GM20431 (cell line): ENCODE data around the gene STK32C.

Experiments
- in situ Hi-C: fragments of 300-500 bp; cut with MseI, MboI; formaldehyde crosslinking; loops from one replicate; pipeline ENCODE4 v1.15.0; 2020; ENCODE audit warnings: low sequenced_read_pairs; ENCODE audit not compliant: unreplicated experiment

Gene STK32C

DNA sequence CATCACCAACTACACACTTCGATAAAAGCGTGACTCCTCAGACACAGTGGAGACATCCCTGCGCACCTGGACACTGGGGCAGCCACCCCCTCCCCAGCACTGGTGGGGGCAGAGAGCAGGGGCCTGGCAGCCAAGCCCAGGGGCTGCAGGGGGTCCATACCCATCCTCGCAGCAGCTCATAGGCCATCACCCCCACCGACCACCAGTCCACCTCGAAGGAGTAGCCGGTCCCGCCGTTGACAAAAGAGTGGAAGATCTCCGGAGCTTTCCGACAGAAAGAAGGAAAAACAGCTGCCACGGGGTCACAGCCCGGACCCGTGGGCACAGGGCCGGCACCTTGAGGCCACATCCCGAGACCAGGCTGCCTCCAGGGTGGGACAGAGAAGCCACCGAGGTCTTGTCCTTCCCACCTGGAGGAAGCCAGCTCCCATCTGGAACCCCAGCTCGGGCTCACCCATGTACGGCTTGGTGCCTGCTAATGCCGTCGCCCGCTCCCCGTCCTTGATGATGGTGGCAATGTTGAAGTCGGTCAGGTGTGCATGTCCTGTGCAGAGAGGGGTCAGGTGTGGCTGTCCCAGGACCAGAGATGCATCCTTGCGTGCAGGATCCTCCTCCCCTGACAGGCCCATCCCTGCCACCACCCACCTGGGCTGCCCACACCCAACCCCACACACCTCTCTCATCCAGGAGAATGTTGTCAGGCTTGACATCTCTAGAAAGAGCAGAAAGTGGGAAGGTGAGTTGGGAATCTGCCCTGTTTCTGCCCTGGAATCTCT, 82.5 kb downstream of the STK32C start:
- in situ Hi-C loops: loop anchor here (10.0 kb wide), 1 partner anchor 230 kb away; no protein-coding TSS in a partner anchor

DNA sequence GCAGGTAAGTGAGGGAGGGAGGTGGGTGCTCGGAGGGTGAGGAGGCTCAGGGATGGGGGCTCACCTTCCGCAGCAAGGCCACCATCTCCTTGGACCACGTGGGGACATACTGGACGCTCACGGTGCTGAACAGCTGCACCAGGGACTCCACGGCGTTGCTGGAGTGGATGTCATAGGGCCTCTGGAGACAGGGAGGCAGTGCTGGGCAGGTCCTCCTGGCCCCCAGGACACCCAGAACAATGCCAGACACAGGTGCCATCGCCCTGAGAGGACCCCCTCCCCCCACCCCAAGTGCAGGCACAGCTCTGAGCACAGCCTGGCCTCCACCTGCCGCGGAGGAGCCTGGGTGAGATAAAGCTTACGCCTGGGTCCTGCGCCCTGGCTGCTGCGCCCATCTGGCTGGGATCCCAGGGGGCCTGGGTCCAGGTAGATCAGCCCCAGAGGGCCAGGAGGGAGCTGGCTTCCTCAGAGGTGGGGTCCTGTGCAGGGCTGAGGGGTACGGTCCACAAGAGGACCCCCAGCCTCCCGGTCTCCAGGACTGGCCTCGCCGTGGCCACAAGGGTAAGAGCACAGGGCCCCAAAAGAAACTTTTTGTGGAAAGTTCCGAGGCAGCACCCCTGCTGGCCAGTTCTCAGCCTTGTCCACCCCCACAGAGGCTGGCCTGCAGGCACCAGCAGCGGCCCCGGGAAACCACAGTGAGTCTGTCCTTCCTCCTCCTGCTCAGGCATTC, 83.2 kb downstream of the STK32C start:
- in situ Hi-C loops: loop anchor here (5.0 to 25.0 kb wide), 3 partner anchors 123 to 438 kb away; no protein-coding TSS in a partner anchor

DNA sequence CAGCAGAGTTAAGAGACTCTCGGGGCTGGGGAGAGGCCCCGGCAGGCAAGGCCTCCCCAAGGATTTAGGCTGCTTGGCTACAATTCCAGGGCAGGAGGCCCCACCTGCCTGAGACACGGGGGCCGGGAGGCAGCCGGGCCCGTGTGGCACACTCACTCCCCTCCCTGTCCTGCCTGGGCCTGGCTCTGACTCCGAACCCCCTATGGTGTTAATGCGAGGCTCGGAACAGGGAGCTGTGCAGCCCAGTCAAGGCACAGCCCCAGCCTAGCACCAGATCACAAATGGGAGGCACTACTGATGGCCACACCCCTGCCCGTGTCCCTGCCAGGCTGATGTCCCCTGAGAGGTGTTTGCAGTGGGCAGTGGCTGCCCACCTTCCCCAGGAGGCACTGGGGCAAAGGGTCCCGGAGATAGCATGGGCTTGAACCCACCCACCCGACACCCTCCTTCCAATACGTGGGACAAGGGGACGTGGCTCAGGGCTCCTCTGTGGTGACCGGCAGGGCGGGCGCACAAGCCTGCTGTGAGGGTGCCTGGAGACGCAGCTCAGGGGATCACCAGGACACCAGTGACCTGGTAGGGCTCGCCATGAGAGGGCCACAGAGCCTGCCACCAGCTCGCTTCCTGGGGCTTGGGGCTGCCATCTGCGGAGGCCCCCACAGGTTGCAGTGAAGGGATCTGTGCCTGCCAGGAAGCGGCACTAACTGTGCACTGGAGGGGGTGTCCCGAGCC, 84.0 kb downstream of the STK32C start:
- in situ Hi-C loops: loop anchor here (5.0 to 25.0 kb wide), 3 partner anchors 124 to 439 kb away; no protein-coding TSS in a partner anchor

DNA sequence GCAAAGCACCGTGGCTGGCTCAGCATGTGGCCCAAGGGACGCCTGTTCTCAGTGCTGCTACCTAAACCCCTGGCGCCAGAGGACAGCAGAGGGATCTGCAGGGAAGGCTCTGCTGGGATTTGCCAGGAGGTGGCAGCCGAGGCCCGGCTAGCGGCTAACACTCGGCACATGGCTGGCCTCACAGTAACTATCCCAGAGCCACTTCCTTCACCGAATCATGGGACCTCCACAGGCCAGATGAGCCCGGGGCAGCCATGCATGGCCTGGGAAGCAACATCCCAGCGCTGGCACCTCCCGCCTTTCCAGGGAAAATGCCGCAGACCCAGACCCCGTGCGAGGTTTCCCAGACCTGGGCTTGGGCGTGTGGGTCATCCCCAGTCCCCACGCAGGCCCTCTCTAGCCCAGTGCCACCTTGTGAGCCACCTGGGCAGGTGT, 84.6 kb downstream of the STK32C start:
- in situ Hi-C loops: loop anchor here (5.0 to 25.0 kb wide), 3 partner anchors 124 to 439 kb away; no protein-coding TSS in a partner anchor

DNA sequence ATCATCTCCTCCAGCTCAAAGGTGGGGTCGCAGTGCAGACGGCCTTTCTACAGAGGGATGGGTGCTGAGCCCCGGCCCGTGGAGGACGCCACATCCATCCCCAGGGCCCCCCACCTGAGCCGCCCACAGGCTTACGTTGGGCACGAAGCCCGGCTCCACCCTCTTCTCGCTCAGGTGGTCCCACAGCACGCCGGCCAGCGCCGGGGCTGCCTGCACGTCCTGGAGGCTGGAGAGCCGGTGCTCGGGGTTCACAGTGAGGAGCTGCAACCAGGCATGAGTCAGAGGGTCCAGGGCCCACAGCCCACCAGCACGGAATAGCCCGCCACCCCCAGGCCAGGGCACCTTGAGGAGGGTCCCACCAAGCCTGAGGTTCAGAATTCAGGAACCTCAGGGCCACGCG, 85.0 kb downstream of the STK32C start:
- in situ Hi-C loops: loop anchor here (5.0 to 25.0 kb wide), 3 partner anchors 125 to 440 kb away; no protein-coding TSS in a partner anchor

DNA sequence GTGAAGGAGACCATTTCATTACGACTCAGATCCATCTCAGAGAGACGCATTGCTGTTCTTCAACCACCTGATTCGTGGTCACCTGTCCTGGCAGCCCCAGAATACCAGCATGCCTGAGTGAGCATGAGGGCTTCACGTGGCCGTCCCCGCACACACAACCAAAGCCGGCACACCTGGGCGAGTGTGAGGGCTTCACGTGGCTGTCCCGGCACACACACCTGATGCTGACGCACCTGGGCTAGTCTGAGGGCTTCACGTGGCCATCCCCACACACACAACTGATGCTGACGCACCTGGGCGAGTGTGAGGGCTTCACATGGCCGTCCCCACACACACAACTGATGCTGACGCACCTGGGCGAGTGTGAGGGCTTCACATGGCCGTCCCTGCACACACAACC, 86.8 kb downstream of the STK32C start:
- in situ Hi-C loops: loop anchor here (5.0 to 25.0 kb wide), 3 partner anchors 126 to 441 kb away; no protein-coding TSS in a partner anchor

DNA sequence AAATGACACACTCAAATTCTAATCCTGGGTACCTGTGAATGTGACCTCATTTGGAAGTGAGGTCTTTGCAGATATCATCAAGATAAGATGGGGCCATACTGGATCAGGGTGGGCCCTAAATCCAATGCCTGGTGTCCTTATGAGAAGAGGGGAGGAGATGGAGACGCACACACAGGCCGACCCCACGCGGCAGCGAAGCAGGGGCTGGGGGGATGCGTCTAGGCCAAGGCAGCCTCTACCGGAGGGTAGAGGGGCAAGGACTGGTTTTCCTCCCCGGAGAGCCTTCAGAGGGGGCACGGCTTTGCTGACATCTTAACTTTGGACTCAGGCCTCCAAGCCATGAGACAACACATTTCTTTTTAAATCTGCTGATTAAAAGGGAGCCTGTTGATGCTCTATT, 87.7 kb downstream of the STK32C start:
- in situ Hi-C loops: loop anchor here (5.0 to 25.0 kb wide), 3 partner anchors 127 to 442 kb away; no protein-coding TSS in a partner anchor

DNA sequence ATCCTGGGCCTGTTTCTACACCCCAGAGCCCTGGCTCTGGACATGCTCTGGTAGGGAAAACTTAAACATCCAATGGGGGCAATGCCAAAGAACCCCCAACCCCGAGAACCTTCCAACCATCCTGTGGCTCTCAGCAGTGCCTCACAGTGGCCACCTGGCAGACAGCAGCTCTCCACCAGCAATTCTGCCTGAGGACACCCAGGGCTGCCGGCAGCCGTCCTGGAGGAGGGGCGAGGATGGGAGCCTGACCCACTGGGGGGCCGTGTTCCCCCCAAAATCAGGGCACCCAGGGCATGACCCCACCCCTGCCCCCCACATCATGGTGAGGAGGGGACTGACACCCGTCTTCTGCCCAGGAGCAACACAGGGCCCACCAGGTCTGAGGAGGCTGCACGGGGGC, 88.3 kb downstream of the STK32C start:
- in situ Hi-C loops: loop anchor here (25.0 kb wide), 1 partner anchor 443 kb away; no protein-coding TSS in a partner anchor

DNA sequence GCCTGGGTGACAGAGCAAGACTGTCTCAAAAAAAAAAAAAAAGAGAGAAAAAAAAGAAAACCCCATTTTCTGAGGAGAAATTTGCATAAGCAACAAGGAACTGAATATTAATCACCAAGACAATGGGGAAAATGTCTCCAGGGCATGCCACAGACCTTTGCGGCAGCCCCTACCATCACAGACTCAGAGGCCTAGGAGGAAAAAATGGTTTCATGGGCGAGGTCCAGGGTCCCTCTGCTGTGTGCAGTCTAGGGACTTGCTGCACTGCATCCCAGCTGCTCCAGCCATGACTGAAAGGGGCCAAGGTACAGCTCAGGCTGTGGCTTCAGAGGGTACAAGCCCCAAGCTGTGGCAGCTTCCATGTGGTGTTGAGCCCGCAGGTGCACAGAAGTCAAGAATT, 91.3 kb downstream of the STK32C start:
- in situ Hi-C loops: loop anchor here (25.0 kb wide), 1 partner anchor 446 kb away; no protein-coding TSS in a partner anchor

DNA sequence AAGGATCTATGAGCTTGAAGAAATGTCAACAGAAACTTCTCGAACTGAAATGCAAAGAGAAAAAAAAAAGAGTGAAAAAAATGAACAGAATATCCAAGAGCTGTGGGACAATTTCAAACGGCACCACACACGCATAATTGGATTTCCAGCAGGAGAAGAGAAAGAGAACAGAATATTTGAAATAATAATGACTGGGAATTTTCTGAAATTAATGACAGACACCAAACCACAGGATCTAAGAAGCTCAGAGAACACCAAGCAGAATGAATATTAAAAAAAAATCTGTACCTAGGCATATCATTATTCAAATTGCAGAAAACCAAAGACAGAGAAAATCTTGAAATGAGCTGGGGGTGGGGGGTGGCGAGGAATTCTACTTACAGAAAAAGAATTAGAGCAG, 93.8 kb downstream of the STK32C start:
- in situ Hi-C loops: loop anchor here (25.0 kb wide), 1 partner anchor 448 kb away; no protein-coding TSS in a partner anchor

DNA sequence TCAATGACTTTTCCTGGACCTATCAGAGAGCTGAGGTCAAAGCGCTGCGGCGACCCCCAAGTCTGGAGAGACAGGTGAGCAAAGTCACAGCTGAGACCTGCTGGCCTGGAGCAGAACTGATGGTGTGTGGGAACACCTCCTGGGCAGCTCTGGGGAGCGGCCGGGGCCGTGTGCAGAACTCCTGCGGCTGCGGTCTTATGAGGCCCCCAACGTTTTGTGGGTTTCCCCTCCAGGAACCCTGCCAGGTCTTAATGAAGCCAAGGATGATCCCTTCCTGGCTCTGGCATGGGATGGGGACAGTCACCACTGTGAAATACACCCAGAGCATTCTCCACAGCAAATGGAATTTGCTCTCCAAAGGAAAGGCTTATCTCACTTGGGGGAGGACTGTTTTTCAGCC, 94.9 kb downstream of the STK32C start:
- in situ Hi-C loops: loop anchor here (25.0 kb wide), 1 partner anchor 449 kb away; no protein-coding TSS in a partner anchor

DNA sequence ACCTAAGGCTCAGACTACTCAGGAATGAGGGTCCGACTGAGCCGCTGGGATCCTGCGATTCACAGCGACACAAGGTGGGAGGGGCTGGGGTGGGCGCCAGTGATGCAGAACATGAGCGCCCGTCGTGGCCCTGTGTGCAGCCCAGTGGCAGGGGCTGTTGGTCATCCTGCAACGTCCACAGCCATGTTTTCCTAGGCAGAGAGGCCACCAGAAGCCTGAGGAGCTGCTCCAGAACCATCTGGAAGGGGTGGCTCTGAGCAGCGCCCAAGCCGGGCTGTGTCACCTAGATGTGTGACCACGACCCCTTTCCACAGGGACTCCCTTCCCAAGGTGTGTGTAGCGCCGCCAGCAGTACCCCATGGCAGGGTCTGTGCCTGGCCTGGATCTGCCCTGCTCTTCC, 96.5 kb downstream of the STK32C start:
- in situ Hi-C loops: loop anchor here (25.0 kb wide), 1 partner anchor 451 kb away; no protein-coding TSS in a partner anchor

DNA sequence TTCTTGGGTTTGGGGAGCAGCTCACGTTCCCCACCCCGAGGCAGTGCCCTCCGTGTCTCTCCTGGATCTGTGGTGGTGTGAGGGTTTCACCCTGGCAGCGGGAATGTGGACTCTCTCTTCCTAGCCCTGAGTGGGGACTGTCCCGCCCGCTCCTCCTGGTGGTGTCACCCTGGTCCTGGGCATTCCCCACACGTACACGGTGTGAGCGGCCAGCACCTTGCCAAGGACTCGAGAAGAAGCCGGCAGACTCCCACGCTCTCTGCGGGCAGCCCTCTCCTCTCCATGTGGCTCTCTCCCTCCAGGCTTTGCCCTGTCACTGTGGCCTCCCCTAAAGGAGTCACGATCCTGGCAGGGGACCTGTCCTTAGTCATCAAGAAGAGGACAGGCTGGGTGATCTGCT, 97.0 kb downstream of the STK32C start:
- in situ Hi-C loops: loop anchor here (25.0 kb wide), 1 partner anchor 452 kb away; no protein-coding TSS in a partner anchor

DNA sequence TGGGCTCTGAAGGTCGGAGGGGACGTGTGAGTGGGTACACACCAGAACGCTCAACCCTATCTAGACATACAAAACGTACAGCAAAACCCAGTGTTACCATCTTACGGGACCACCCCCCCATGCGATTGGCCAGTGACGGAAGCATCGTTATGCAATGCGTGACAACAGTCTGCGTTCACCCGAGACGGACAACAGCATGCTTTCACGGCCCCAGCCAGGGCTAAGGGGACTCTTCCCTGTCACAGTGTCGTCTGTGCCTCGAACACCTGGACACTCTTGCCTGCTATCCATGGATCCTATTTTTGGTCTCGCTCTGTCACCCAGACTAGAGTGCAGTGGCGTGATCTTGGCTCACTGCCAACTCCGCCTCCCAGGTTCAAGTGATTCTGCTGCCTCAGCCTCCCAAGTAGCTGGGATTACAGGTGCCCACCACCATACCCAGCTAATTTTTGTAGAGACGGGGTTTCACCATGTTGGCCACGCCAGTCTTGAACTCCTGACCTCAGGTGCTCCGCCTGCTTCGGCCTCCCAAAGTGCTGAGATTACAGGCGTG, 97.7 kb downstream of the STK32C start:
- in situ Hi-C loops: loop anchor here (25.0 kb wide), 1 partner anchor 452 kb away; no protein-coding TSS in a partner anchor

DNA sequence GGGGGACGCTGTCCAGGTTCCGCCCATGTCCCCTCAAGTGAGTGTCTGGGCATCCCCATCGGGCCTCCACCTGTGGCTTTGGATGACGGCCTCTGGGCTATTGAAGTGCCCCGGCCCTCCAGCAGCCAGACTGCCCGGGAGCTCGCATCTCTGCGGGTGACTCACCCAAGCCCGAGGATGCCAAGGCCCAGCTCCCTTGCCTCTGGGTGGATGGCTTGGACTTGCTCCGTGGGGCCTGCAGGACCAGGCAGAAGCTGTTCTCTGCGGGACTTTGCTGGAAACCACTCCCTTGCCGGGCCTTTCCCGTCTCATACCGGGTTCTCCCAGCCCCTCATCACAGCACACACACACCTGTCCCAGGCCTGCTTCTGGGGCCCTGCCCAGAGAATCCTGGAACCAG, 98.6 kb downstream of the STK32C start:
- in situ Hi-C loops: loop anchor here (25.0 kb wide), 1 partner anchor 453 kb away; no protein-coding TSS in a partner anchor

DNA sequence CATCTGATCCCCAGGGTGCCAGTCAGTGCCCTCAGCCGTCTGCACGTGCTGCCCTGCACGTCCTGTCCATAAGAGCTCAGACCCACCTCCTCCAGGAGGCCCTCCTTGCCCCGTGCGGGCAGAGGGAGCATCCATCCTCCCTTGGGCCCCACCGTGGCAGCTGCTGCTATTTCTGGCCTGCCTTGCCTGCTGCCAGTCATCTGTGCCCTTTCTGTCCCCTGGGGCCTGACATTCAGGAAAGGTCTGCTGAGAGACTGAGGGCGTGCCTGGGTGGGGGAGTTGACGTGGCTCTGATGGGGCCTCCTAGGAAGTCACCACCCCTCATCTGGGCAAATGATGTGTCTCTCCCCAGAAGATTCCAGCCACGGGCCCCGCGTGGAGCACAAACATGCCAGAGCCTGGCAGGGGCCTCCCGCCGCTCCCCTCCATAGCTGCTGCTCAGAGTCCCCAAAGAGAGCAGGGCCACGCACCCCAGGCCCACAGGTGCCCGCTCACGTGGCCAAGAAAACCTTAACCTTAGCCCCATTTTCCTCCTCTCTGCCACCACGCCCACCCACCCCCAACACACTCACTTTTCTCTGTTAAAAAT, 99.2 kb downstream of the STK32C start:
- in situ Hi-C loops: loop anchor here (25.0 kb wide), 1 partner anchor 454 kb away; no protein-coding TSS in a partner anchor

DNA sequence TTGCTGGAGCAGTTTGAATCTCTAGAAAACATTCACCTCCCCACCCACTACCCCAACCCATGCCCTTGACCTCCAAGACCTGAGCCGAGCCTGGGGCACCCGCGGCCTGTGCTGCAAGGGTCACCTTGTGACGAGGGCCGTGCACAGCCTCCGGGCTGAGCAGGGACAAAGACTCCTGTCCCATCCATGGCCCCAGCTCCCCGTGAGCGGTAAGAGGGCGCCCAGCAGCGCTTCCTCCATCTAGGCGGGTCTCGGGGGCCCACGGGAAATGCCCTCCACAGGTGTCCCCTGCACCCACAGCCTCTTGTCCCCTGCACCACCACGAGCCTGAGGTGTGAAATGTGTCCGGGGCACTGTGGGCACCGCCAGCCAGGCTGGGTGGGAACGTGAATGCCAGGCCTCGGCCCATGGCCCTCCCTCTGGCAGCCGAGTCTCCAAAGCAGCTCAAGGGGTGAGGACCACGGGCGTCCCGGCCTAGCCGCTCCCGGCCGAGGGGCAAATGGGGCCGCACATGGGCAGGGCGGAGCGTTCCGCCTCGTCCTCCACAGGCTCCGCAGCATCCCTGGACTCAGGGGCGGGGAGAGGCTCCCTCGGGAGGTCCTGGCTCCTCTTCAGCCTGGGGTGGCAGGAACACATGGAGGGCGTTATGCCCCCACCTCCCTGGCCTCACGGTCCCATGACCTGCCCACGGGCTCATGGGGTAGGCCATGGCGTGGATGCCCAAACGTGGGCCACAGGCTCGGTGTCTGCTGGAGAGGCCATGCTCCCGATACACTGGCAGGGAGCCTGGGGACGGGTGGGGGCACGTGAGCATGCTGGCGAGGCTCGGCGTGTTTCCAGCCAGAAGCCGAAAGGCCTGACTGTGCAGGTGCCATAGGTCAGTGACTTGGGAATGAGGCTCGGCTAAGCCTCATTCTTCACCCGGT, 100.0 kb downstream of the STK32C start:
- in situ Hi-C loops: loop anchor here (25.0 kb wide), 1 partner anchor 455 kb away; no protein-coding TSS in a partner anchor
